Cardiac fibroblast (primary cell): ENCODE results near the gene RIMS1.

Experiments
- DNase-seq, 2 donors: peaks; one replicate each; pipeline versions ENCODE4 v3.0.0 to v3.0.0-alpha.2; 2010; ENCODE audit warnings: low read depth in 2 of 2
- H3K4me3 ChIP-seq, 2 donors: replicated peaks in 1 of 2; 1 replicate in 1 of 2; 2 replicates in 1 of 2; pipeline ENCODE4 v1.5.1; 2011; ENCODE audit warnings: low read depth in 2 of 2, low read length in 2 of 2, mild to moderate bottlenecking in 2 of 2, moderate library complexity in 1 of 2
- TF ChIP-seq, protein P1 (sequence below): IDR thresholded peaks from one replicate; pipeline ENCODE4 v1.5.1; 2011; ENCODE audit warnings: low read depth, mild to moderate bottlenecking, low read length, inconsistent platforms

Gene RIMS1

DNA sequence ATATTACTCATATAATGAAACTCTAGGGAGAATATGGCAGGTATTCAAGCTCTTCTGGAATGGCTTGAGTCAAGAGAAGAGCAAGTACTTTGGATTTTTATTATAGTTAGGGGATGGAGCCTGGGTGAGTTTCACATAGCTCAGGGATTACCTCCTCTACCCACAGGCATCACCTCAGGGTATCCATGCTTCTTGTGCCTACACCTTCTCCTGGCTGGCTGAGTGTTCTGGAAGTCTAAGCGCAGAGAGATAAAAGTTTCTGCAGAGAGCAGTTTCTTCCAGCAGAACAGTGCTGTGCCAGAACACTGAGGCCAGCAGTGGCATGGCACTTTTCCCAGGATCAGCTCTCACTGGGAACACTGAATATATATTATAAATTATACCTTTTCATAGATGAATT is 535.8 kb downstream of the RIMS1 start:
- TF ChIP-seq, protein P1, sequence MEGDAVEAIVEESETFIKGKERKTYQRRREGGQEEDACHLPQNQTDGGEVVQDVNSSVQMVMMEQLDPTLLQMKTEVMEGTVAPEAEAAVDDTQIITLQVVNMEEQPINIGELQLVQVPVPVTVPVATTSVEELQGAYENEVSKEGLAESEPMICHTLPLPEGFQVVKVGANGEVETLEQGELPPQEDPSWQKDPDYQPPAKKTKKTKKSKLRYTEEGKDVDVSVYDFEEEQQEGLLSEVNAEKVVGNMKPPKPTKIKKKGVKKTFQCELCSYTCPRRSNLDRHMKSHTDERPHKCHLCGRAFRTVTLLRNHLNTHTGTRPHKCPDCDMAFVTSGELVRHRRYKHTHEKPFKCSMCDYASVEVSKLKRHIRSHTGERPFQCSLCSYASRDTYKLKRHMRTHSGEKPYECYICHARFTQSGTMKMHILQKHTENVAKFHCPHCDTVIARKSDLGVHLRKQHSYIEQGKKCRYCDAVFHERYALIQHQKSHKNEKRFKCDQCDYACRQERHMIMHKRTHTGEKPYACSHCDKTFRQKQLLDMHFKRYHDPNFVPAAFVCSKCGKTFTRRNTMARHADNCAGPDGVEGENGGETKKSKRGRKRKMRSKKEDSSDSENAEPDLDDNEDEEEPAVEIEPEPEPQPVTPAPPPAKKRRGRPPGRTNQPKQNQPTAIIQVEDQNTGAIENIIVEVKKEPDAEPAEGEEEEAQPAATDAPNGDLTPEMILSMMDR = no peak
- H3K4me3 ChIP-seq = no peak overlapping the region
- DNase-seq = no peak

DNA sequence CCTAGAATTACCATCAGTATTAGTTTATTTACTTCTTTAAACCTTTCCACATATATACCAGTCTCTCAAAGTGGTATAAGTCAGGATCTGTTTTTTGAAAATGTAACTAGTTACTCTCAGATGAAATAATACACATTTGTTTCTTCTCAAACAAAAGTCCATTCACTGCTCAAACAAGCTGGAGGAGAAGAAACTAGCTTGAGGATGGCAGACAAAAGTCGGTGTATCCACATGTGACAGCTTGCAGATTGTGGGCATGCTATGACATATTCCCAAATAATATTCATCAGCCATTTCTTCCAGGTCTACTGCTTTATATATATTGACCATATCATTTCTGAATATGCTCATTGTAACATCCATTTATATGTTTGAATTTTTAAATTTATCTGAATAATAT is 538.1 kb downstream of the RIMS1 start:
- DNase-seq = no peak
- H3K4me3 ChIP-seq = no peak overlapping the region
- TF ChIP-seq, protein P1 = no peak

DNA sequence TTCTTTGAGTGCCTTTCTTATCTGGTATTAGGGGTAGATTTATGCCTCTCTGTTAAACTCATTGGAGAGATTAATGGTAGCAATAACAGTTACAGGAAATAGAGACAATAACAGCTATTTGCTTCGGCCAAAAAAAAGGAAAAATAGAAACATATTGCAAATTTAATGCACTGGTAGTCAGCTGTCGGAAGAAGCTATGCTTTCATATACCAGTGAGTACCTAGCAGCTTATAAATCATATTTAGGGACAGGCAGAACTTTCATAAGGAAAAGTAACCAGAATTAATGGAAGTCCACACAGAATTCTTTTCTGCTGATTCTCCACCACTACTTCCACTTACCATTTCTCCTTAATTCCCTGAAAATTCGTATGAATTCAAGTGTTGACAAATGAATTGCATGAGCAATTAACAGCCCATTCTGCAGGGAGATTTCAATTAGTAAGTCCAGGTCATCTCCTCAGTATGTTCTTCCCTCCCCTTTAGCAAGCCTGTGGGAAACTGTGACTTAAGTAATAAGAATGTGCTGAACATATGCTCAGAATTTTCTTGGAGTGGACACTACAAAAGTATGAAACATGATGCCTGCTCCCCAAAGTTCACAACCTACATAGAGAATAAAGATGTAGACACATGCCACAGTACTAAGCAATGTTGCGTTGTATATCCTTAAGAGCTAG is 538.8 kb downstream of the RIMS1 start:
- H3K4me3 ChIP-seq = no peak overlapping the region
- peak; percentile 42 to 78 for DNase-seq
- TF ChIP-seq, protein P1 = no peak

DNA sequence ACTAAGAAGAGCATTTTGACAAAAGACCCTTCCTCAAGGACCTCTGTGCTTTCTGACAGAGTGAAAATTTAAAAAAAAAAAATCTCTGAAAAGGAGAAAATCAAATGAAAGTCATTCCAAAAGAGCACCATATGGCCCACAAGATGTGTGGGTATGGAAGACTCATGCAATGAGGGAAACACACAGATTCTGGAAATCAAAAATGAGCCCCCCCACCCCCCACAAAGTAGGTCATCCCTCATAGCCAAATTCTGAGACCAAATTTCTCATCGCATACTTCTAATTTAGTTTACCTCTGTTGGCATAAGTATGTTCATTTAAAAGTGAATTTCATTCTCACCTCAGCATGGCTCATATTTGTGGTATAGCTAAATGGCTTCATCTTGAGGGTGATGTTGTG is 554.3 kb downstream of the RIMS1 start:
- no peak for DNase-seq
- TF ChIP-seq, protein P1 = no peak
- no peak overlapping the region for H3K4me3 ChIP-seq

DNA sequence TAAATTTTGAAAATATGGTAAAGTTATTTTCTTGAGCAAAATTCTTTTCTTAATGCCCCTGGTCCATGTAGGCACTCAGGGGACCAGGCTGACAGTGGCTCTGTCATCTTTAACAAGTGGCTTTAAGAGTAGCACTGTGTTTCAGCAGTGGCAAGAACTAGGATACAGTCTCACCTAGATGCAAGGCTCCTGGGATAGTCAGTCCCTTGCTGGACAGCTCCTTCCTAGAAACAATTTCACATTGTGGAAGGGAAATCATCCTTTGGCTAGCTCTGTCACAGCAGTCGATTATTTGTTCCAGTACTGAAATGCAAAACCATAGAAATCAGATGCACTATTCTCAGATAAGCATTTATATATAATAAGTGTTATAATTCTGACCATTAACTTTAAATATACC is 560.1 kb downstream of the RIMS1 start:
- no peak overlapping the region for H3K4me3 ChIP-seq
- TF ChIP-seq, protein P1 = no peak
- peak; percentile 7 to 31 for DNase-seq
